ENCODE results near the gene STMN3. TPM values are rescaled to one million over a fixed set of nuclear protein-coding genes. Genes with fewer than 3 reads are reported as not detected.

Gene STMN3
- total RNA-seq, 1 experiment from 2014 or later = 138 TPM

DNA sequence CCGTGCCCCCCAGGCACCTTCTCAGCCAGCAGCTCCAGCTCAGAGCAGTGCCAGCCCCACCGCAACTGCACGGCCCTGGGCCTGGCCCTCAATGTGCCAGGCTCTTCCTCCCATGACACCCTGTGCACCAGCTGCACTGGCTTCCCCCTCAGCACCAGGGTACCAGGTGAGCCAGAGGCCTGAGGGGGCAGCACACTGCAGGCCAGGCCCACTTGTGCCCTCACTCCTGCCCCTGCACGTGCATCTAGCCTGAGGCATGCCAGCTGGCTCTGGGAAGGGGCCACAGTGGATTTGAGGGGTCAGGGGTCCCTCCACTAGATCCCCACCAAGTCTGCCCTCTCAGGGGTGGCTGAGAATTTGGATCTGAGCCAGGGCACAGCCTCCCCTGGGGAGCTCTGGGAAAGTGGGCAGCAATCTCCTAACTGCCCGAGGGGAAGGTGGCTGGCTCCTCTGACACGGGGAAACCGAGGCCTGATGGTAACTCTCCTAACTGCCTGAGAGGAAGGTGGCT lies 44.2 kb upstream of the STMN3 start:
- peaks cover 35 to 72% of the 10 kb centered on the region in 2 experiments for H3K4me1 ChIP-seq (ENCODE audit: control insufficient read depth in 1 of 2, insufficient read depth in 2 of 2, low read length in 2 of 2)
- no peaks in the 10 kb centered on the region for H3K9me2 ChIP-seq (ENCODE audit: insufficient read depth)
- H4K20me1 ChIP-seq (ENCODE audit: insufficient read depth) = no peaks in the 10 kb centered on the region
- intact Hi-C loops (cut with micrococcal nuclease) = loop anchor here (2.0 to 5.0 kb wide), 5 partner anchors 15 to 260 kb away; partner anchors contain the start of genes PTK6, STMN3 and UCKL1
- TF ChIP-seq, protein P1, sequence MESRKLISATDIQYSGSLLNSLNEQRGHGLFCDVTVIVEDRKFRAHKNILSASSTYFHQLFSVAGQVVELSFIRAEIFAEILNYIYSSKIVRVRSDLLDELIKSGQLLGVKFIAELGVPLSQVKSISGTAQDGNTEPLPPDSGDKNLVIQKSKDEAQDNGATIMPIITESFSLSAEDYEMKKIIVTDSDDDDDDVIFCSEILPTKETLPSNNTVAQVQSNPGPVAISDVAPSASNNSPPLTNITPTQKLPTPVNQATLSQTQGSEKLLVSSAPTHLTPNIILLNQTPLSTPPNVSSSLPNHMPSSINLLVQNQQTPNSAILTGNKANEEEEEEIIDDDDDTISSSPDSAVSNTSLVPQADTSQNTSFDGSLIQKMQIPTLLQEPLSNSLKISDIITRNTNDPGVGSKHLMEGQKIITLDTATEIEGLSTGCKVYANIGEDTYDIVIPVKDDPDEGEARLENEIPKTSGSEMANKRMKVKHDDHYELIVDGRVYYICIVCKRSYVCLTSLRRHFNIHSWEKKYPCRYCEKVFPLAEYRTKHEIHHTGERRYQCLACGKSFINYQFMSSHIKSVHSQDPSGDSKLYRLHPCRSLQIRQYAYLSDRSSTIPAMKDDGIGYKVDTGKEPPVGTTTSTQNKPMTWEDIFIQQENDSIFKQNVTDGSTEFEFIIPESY (IDR thresholded peaks at IDR 0.05; ENCODE audit: extremely low read depth, insufficient replicate concordance, low read length) = no peak
- TF ChIP-seq ZNF274 (IDR thresholded peaks at IDR 0.05; ENCODE audit: low read depth, low read length) = no peak
- TF ChIP-seq POLR2A (IDR thresholded peaks at IDR 0.05; ENCODE audit: borderline replicate concordance, extremely low read depth, insufficient read depth, insufficient read length) = no peak
- TF ChIP-seq FOSL1 (IDR thresholded peaks at IDR 0.05; ENCODE audit: low read depth) = no peak
- TF ChIP-seq RAD21 (IDR thresholded peaks at IDR 0.05; ENCODE audit: low read depth) = no peak
- TF ChIP-seq, protein P2, sequence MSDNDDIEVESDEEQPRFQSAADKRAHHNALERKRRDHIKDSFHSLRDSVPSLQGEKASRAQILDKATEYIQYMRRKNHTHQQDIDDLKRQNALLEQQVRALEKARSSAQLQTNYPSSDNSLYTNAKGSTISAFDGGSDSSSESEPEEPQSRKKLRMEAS (IDR thresholded peaks at IDR 0.05) = no peak
- H3K9me3 ChIP-seq (ENCODE audit: control insufficient read depth in 1 of 2, insufficient read depth in 1 of 2, low read depth in 1 of 2, low read length in 2 of 2) = no peaks in the 10 kb centered on the region
- ChIA-PET RAD21 (ENCODE audit: low non-redundant PET in 1 of 2, low total read pairs in 2 of 2, uncharacterized antibody in 2 of 2, unreplicated experiment in 2 of 2) (no interaction called here), CTCF (interaction anchor here (1.2 kb wide), 1 partner anchor 160 kb away, joined by 3 read pairs; no protein-coding TSS in a partner anchor), POLR2A (interaction anchor here (1.5 to 3.1 kb wide), 3 partner anchors 15 to 159 kb away, joined by 4 to 28 read pairs (median 12); no protein-coding TSS in a partner anchor)
- DNase-seq (ENCODE audit: low read depth, low spot score) = no peak
- peak overlapping the region; percentile 58 to 69 for H3K4me3 ChIP-seq (replicated peaks in 1 of 2; ENCODE audit: low read depth in 1 of 2, low read length in 2 of 2)
- peak overlapping the region; percentile 71 for H3K9ac ChIP-seq (ENCODE audit: low read length)
- peaks cover 0 to 8% of the 10 kb centered on the region in 2 experiments; a peak in 1 of 4 replicates for H3K36me3 ChIP-seq (ENCODE audit: control insufficient read depth in 1 of 2, insufficient read depth in 2 of 2, low read length in 2 of 2)
- peak; percentile 13 for ATAC-seq
- peak overlapping the region; percentile 78 for H3K4me2 ChIP-seq (ENCODE audit: low read length)
- no peak overlapping the region for H2AFZ ChIP-seq (ENCODE audit: low read depth, low read length, poor library complexity, severe bottlenecking)
- no peaks in the 10 kb centered on the region for H3K27me3 ChIP-seq (ENCODE audit: insufficient read depth, low read length)
- peak overlapping the region; percentile 91 for H3K27ac ChIP-seq (ENCODE audit: low read depth, low read length)
- BruUV-seq (replicated peaks) = no TSS peak
- peaks cover 10% of the 10 kb centered on the region; the same call in 1 of the 2 replicates for H3K79me2 ChIP-seq (ENCODE audit: insufficient read depth, low read length)
